ENCODE measurements around the gene CFAP221.

DNA sequence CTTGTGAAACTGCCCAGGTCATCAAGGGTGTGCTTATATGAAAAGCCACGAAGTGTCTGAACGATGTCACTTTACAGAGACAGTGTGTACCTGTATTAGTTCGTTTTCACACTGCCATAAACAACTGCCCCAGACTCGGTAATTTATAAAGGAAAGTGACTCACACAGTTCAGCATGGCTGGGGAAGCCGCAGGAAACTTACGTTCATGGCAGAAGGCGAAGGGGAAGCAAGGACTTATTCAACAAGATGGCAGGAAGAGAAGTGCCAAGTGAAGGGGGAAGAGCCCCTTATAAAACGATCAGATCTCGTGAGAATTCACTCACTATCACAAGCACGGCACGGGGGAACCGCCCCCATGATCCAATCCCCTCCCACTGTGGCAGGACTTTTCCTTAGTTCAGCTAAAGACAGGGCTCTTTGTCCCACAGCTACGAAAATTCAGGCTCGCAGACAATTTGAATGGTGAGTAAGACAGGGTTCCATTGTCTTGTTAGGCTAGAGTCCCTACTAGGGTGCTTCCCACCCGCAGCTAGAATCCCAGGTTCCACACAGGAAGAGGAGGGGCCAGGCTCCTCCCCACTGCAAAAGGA, 154.9 kb downstream of the CFAP221 start:
- TF ChIP-seq, protein P1, sequence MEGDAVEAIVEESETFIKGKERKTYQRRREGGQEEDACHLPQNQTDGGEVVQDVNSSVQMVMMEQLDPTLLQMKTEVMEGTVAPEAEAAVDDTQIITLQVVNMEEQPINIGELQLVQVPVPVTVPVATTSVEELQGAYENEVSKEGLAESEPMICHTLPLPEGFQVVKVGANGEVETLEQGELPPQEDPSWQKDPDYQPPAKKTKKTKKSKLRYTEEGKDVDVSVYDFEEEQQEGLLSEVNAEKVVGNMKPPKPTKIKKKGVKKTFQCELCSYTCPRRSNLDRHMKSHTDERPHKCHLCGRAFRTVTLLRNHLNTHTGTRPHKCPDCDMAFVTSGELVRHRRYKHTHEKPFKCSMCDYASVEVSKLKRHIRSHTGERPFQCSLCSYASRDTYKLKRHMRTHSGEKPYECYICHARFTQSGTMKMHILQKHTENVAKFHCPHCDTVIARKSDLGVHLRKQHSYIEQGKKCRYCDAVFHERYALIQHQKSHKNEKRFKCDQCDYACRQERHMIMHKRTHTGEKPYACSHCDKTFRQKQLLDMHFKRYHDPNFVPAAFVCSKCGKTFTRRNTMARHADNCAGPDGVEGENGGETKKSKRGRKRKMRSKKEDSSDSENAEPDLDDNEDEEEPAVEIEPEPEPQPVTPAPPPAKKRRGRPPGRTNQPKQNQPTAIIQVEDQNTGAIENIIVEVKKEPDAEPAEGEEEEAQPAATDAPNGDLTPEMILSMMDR (optimal IDR thresholded peaks at IDR 0.05 in 1 of 3, IDR thresholded peaks at IDR 0.05 in 1 of 3, conservative IDR thresholded peaks at IDR 0.05 in 1 of 3; ENCODE audit: extremely low read depth in 1 of 3, insufficient read depth in 2 of 3, low read length in 3 of 3): no peak
- no peak for TF ChIP-seq EZH2 (IDR thresholded peaks at IDR 0.05; ENCODE audit: low read length)

Data from keratinocyte (primary cell).